ENCODE data around the gene FNIP2.
"Not testable (repeated sequence)": the region's sequence is repeated elsewhere in the genome, so short reads cannot be mapped to it uniquely, and the experiment has no call there.

FNIP2 gene

GRCh38 chr4:158808399-158808798 is 39.6 kb downstream of the FNIP2 start:
- Histone ChIP-seq H3K27ac (ENCODE audit: extremely low read depth, low read depth, low read length) (no peak overlapping the region), H3K36me3 (ENCODE audit: control insufficient read depth in 2 of 2, insufficient read depth in 1 of 2, low read length in 2 of 2) (no peaks in the 10 kb centered on the region), H3K4me1 (ENCODE audit: control insufficient read depth, insufficient read depth, low read length) (peaks cover 22% of the 10 kb centered on the region), H3K9me3 (ENCODE audit: control insufficient read depth, insufficient read depth, low read depth, low read length) (no peaks in the 10 kb centered on the region), H3K4me3 (ENCODE audit: low read depth, low read length) (no peak overlapping the region)
- ChIA-PET POLR2A (no interaction called here), CTCF (no interaction called here)
- TF ChIP-seq PRDM1 (tag by site-specific recombination; IDR thresholded peaks at IDR 0.05) (no peak), ZNF704 (tag by site-specific recombination; IDR thresholded peaks at IDR 0.05) (no peak), PRDM2 (tag by site-specific recombination; IDR thresholded peaks at IDR 0.05; ENCODE audit: borderline replicate concordance) (no peak), ZNF202 (tag by site-specific recombination; IDR thresholded peaks at IDR 0.05; ENCODE audit: borderline replicate concordance) (no peak), ZFP37 (tag by site-specific recombination; IDR thresholded peaks at IDR 0.05) (no peak), SCRT1 (tag by site-specific recombination; IDR thresholded peaks at IDR 0.05; ENCODE audit: borderline replicate concordance) (no peak), ZNF621 (tag by site-specific recombination; IDR thresholded peaks at IDR 0.05) (no peak)
- TF ChIP-seq, protein P1, sequence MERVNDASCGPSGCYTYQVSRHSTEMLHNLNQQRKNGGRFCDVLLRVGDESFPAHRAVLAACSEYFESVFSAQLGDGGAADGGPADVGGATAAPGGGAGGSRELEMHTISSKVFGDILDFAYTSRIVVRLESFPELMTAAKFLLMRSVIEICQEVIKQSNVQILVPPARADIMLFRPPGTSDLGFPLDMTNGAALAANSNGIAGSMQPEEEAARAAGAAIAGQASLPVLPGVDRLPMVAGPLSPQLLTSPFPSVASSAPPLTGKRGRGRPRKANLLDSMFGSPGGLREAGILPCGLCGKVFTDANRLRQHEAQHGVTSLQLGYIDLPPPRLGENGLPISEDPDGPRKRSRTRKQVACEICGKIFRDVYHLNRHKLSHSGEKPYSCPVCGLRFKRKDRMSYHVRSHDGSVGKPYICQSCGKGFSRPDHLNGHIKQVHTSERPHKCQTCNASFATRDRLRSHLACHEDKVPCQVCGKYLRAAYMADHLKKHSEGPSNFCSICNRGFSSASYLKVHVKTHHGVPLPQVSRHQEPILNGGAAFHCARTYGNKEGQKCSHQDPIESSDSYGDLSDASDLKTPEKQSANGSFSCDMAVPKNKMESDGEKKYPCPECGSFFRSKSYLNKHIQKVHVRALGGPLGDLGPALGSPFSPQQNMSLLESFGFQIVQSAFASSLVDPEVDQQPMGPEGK (tag by site-specific recombination; IDR thresholded peaks at IDR 0.05): no peak
- TF ChIP-seq, protein P2, sequence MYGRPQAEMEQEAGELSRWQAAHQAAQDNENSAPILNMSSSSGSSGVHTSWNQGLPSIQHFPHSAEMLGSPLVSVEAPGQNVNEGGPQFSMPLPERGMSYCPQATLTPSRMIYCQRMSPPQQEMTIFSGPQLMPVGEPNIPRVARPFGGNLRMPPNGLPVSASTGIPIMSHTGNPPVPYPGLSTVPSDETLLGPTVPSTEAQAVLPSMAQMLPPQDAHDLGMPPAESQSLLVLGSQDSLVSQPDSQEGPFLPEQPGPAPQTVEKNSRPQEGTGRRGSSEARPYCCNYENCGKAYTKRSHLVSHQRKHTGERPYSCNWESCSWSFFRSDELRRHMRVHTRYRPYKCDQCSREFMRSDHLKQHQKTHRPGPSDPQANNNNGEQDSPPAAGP (tag by site-specific recombination; IDR thresholded peaks at IDR 0.05): no peak
- TF ChIP-seq, protein P3, sequence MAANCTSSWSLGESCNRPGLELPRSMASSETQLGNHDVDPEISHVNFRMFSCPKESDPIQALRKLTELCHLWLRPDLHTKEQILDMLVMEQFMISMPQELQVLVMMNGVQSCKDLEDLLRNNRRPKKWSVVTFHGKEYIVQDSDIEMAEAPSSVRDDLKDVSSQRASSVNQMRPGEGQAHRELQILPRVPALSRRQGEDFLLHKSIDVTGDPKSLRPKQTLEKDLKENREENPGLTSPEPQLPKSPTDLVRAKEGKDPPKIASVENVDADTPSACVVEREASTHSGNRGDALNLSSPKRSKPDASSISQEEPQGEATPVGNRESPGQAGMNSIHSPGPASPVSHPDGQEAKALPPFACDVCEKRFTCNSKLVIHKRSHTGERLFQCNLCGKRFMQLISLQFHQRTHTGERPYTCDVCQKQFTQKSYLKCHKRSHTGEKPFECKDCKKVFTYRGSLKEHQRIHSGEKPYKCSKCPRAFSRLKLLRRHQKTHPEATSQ (tag by site-specific recombination; IDR thresholded peaks at IDR 0.05): no peak

DNA sequence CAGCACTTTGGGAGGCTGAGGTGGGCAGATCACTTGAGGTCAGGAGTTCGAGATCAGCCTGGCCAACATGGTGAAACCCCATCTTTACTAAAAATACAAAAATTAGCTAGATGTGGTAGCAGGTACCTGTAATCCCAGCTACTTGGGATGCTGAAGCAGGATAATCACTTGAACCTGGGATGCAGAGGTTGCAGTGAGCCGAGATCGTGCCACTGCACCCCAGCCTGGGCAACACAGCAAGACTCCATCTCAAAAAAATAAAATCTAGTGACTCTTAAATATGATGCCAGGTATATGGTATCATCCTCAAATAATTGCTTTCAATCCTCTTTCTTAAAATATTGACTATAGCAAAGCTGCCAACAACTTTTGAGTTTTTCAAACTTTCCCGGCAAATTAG is 40.4 kb downstream of the FNIP2 start:
- H3K9me3 ChIP-seq (ENCODE audit: control insufficient read depth, insufficient read depth, low read depth, low read length); CTCF ChIA-PET; H3K4me3 ChIP-seq (ENCODE audit: low read depth, low read length); H3K36me3 ChIP-seq (ENCODE audit: control insufficient read depth in 2 of 2, insufficient read depth in 1 of 2, low read length in 2 of 2); POLR2A ChIA-PET: not testable (repeated sequence)
- peak; percentile 92 for TF ChIP-seq ZNF121 (tag by site-specific recombination; IDR thresholded peaks at IDR 0.05)
- peaks cover 22% of the 10 kb centered on the region for H3K4me1 ChIP-seq (ENCODE audit: control insufficient read depth, insufficient read depth, low read length)
- H3K27ac ChIP-seq (ENCODE audit: extremely low read depth, low read depth, low read length): peak overlapping the region; percentile 88
